RPMI7951 (cell line): ENCODE measurements around the gene KIF17. TPM values are rescaled to one million over a fixed set of nuclear protein-coding genes. Genes with fewer than 3 reads are reported as not detected.
A peak's percentile ranks its signal among the peaks of the same experiment; 100 is the strongest.

Experiments used
- DNase-seq: peaks from one replicate; pipeline ENCODE4 v3.0.0-alpha.2; 2012; ENCODE audit warnings: low read depth
- total RNA-seq: library from RNA; depleted of rRNA; stranded (reverse); fragments of >200 nt; shearing (Covaris generic); gene quantifications from 2 replicates; pipeline ENCODE4 v1.2.3, GENCODE V29; 2014

The KIF17 gene
- total RNA-seq, 1 experiment from 2014 or later, result not detected

GRCh38 chr1:20660847-20661206 lies 57.0 kb downstream of the KIF17 start:
- no peak for DNase-seq

- no peak for DNase-seq
Observed at GRCh38 chr1:20660363-20660762, 57.4 kb downstream of the KIF17 start.

GRCh38 chr1:20658166-20658915 lies 59.5 kb downstream of the KIF17 start:
- DNase-seq, result no peak

GRCh38 chr1:20657024-20657423 lies 60.8 kb downstream of the KIF17 start:
- DNase-seq, result no peak

GRCh38 chr1:20654104-20654690 lies 63.6 kb downstream of the KIF17 start:
- no peak for DNase-seq

GRCh38 chr1:20652300-20652699 lies 65.5 kb downstream of the KIF17 start:
- no peak for DNase-seq

- no peak for DNase-seq
Observed at GRCh38 chr1:20648946-20649345, 68.9 kb downstream of the KIF17 start.

- no peak for DNase-seq
Observed at GRCh38 chr1:20648438-20648837, 69.4 kb downstream of the KIF17 start.

- no peak for DNase-seq
Observed at GRCh38 chr1:20645414-20645813, 72.4 kb downstream of the KIF17 start.

GRCh38 chr1:20644416-20644815 lies 73.4 kb downstream of the KIF17 start:
- DNase-seq, result no peak

GRCh38 chr1:20643080-20643479 lies 74.7 kb downstream of the KIF17 start:
- no peak for DNase-seq

GRCh38 chr1:20641975-20642374 lies 75.8 kb downstream of the KIF17 start:
- no peak for DNase-seq

GRCh38 chr1:20640183-20640597 lies 77.6 kb downstream of the KIF17 start:
- DNase-seq, result peak; percentile 44

- no peak for DNase-seq
Observed at GRCh38 chr1:20636785-20637347, 80.9 kb downstream of the KIF17 start.

- peak; percentile 58 for DNase-seq
Observed at GRCh38 chr1:20634594-20635084, 83.2 kb downstream of the KIF17 start.

GRCh38 chr1:20634065-20634593 lies 83.7 kb downstream of the KIF17 start:
- DNase-seq, result no peak

- peak; percentile 65 for DNase-seq
Observed at GRCh38 chr1:20633190-20634064, 84.4 kb downstream of the KIF17 start, which contains the start of gene PINK1. Gene PINK1, plus strand, starts transcription at chr1:20633458. Its CDS starts 91 bp downstream, at chr1:20633549.

- DNase-seq, result no peak
Observed at GRCh38 chr1:20632386-20632785, 85.4 kb downstream of the KIF17 start.

- DNase-seq, result no peak
Observed at GRCh38 chr1:20630729-20631128, 87.1 kb downstream of the KIF17 start.

- no peak for DNase-seq
Observed at GRCh38 chr1:20626524-20626923, 91.3 kb downstream of the KIF17 start.

- no peak for DNase-seq
Observed at GRCh38 chr1:20626098-20626427, 91.7 kb downstream of the KIF17 start.
